C4-2B (cell line): ENCODE data around the gene BTBD8.
"Not testable (repeated sequence)": the region's sequence is repeated elsewhere in the genome, so short reads cannot be mapped to it uniquely, and the experiment has no call there.

Experiments used
- H3K27ac ChIP-seq: fragments of 450-650 bp; 2 replicates; pipeline ENCODE4 v1.5.1; 2017
- ZFX ChIP-seq: fragments of 450-650 bp; IDR thresholded peaks from 2 replicates; pipeline ENCODE4 v1.6.1; 2017
- TF ChIP-seq, protein P1 (sequence below): fragments of 450-650 bp; conservative IDR thresholded peaks from 2 replicates; pipeline ENCODE4 v1.5.1; 2017; ENCODE audit warnings: mild to moderate bottlenecking

Gene BTBD8

GRCh38 chr1:92043621-92044020 is 36.5 kb upstream of the BTBD8 start:
- no peak overlapping the region for H3K27ac ChIP-seq
- TF ChIP-seq ZFX = no peak
- TF ChIP-seq, protein P1, sequence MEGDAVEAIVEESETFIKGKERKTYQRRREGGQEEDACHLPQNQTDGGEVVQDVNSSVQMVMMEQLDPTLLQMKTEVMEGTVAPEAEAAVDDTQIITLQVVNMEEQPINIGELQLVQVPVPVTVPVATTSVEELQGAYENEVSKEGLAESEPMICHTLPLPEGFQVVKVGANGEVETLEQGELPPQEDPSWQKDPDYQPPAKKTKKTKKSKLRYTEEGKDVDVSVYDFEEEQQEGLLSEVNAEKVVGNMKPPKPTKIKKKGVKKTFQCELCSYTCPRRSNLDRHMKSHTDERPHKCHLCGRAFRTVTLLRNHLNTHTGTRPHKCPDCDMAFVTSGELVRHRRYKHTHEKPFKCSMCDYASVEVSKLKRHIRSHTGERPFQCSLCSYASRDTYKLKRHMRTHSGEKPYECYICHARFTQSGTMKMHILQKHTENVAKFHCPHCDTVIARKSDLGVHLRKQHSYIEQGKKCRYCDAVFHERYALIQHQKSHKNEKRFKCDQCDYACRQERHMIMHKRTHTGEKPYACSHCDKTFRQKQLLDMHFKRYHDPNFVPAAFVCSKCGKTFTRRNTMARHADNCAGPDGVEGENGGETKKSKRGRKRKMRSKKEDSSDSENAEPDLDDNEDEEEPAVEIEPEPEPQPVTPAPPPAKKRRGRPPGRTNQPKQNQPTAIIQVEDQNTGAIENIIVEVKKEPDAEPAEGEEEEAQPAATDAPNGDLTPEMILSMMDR = no peak

GRCh38 chr1:92045766-92046495 is 34.2 kb upstream of the BTBD8 start:
- no peak overlapping the region for H3K27ac ChIP-seq
- TF ChIP-seq, protein P1 = no peak
- no peak for TF ChIP-seq ZFX

GRCh38 chr1:92051948-92052347 is 28.2 kb upstream of the BTBD8 start:
- no peak for TF ChIP-seq ZFX
- TF ChIP-seq, protein P1 = no peak
- no peak overlapping the region for H3K27ac ChIP-seq

- TF ChIP-seq ZFX = no peak
- TF ChIP-seq, protein P1 = peak; percentile 28
- no peak overlapping the region for H3K27ac ChIP-seq
Observed at GRCh38 chr1:92065042-92065441, 15.1 kb upstream of the BTBD8 start.

DNA sequence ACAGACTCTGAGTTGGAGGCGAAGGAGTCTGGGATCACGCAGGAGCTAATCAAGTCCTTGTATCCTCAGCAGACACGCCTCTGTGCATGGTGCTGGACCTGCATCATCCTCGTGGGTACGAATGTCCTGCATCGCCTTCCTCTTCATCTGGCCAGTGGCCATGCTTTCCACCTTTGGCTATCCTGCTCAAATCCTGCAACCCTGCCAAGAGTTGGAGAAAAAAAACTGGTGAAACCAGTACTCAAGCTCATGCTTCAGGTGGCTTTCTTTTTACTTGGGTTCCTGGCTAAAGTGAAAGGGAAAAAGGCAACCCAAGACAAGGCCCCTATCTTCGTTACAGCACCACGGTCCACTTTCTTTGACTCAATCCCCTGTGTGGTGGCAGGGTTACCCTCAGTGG is 13.8 kb upstream of the BTBD8 start:
- peak overlapping the region; percentile 38 for H3K27ac ChIP-seq
- TF ChIP-seq, protein P1 = no peak
- TF ChIP-seq ZFX = no peak

DNA sequence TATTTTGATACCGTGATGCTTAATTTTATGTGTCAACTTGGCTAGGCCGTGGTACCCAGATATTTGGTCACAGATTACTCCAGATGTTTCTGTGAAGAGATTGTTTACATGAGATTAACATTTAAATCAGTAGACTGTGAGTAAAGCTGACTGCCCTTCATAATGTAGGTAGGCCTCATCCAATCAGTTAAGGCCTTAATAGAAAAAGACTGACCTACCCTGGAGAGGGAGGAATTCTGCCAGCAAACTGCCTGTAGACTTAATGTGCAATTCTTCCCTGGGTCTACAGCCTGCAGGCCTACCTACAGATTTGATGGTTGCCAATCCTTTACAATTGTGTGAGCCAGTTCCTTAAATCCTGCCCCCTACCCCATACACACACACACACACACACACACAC is 9.3 kb upstream of the BTBD8 start:
- no peak overlapping the region for H3K27ac ChIP-seq
- no peak for TF ChIP-seq ZFX

GRCh38 chr1:92074446-92074845 is 5.7 kb upstream of the BTBD8 start:
- H3K27ac ChIP-seq = not testable (repeated sequence)

DNA sequence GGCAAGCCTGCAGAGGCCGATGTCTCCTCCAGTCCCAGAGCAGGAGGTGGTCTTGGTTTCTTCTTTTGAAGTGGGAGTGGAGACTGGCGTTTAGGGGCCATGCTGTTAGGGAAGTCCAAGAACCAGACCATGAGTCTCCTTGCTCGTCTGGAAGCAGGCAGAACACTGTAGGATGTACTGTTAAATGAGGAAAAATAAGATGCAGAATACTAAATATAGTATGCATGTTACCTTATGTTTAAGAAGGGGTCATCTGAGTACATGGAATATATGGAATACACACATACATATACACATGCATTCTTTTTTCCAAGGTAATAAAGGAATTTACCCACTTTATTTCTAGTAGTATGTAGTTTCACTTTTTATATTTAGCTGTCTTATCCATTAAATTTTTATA is 4.8 kb upstream of the BTBD8 start, which contains the start of gene SETSIP:
SETSIP (minus strand) TSS at position 101 of the 400 bp plus-strand sequence; CDS start at position 101, 0 bp downstream.
- H3K27ac ChIP-seq = no peak within 1 kb of the TSS
- TF ChIP-seq ZFX = no peak
- TF ChIP-seq, protein P1 = no peak
